NCI-H226 (cell line): ENCODE results near the gene TTR.
A peak's percentile ranks its signal among the peaks of the same experiment; 100 is the strongest.

Experiments used
- DNase-seq: peaks from one replicate; pipeline ENCODE4 v3.0.0-alpha.2; 2015

The TTR gene

DNA sequence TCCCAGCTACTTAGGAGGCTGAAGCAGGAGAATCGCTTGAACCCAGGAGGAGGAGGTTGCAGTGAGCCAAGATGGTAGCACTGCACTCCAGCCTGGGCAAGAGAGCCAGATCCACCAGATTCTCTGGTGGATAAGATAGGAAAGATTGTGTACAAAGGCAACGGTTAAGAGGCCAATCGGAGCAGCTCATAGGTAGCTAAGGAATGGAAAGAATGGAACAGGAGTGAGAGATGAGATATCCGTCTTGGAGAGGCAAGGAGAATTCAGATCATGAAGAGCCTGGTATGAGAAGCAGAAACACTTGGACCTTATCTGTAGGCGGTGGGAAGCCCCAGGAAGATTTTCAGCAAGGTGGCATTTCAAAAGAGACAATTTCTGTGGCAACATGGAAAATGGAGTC is 27.1 kb downstream of the TTR start:
- DNase-seq, result no peak

DNA sequence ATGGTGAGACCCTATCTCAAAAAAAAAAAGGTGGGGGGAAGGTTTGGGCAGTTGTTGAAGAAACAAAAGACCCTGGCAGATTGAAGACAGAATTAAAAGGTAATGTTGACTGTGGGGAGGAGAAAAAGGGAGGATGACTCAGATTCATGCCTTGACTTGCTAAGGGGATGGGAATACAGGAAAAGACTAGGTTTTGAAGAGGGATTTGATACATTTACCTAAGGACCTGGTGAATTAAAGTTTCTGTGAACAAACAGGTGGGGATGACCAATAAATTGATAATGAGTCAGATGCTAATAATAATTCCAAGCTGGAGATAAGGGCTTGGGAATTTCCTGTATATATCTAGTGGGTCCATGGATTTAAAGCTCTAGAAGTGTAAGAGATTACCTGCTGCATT is 27.6 kb downstream of the TTR start:
- DNase-seq, result no peak

DNA sequence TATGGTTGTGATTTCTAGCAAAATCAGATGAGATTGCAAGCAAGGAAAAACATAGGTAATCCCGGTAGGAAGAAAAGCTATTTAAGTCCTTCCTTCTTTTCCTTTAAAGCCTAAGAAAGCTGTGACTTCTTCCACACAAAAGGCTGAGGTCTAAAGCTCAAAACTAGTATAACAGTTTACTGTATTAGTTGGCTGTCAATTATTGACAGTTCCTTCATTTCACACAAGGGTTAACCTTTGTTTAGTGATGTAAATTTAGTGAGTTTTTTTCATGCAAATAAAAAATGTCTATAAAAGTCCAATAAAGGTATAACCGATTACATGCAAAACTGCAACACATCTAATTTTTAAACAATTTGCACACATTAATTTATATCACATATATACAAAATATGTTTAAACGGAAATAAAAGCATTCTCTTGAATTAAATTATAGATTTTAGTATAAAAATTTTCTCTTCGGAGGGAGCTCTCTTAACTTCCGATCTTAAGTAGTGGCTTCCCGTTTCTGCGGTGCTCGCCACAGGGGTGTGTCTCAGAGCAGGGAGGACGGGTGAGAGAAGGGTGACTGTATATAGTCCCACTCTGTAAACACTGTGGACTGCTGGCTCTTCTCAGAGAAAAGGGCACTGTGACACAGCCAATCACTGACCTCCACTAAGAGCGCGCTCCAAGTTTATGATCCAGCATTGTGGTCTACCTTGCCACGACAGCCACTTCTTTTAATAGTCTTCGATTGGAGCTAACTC is 33.4 kb downstream of the TTR start:
- no peak for DNase-seq

DNA sequence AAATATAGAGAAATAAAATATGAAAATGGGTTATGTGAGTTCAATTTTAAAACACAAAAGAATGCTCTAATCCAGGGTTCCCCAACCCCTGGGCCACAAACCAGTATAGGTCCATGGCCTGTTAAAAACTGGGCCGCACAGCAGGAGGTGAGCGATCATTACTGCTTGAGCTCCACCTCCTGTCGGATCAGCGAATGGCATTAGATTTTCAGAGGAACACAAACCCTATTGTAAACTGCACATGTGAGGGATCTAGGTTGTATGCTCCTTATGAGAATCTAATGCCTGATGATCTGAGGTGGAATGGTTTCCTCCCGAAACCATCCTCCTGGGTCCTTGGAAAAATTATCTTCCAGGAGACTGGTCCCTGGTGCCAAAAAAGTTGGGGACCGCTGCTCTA is 34.7 kb downstream of the TTR start:
- no peak for DNase-seq

DNA sequence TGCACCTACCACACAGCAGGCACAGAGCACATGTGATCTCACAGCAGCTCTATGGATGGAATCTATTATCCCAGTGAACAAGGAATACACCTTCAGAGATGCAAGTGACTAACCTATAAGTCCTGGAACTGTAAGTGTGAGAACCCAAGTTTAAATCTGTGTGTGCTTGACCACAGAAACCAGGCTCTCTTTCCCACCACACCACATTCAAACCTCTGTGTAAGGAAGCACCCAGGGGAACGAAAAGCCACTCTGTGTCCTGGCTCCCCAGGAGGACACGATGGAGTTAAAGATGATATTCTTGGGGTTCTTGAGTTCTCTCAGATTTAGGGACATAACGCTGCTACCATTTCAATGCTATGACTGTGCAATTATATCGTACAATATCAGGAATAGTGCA is 38.9 kb downstream of the TTR start:
- DNase-seq, result no peak

DNA sequence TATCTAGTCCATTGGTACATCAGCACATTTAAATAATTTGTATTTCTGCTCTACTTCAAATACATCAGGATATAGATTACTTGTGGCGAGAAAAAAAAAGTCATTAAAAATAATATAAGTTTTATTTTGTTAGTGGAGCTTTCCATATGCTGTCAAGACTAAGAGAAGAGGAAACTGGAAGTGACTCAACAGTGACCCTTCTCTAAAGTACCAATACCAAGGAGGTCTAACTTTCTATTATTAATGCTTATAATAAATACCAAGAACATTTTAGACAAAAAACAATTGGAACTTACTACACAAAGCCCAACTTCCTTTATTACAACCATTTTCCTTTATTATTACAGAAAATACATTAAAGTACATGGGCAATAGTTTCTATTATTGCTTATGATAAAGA is 39.8 kb downstream of the TTR start:
- DNase-seq, result no peak

DNA sequence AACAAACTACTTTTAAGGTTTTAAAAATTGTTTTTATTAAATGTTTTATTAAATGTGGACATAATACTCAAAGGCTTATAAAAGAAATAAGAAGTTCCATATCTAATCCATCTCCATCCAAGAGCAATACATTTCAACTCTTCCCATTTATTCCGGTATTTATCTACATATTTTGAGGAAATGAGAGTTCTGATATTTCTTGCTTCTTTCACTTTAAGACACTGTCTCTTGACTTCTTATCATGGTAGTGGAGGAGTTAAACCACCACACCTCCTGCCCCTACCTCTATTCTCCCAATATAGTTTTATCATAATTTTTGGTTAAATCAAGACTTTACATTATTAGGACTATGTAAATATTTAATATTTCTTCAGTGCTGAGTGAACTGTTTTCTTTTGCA is 40.7 kb downstream of the TTR start:
- no peak for DNase-seq

DNA sequence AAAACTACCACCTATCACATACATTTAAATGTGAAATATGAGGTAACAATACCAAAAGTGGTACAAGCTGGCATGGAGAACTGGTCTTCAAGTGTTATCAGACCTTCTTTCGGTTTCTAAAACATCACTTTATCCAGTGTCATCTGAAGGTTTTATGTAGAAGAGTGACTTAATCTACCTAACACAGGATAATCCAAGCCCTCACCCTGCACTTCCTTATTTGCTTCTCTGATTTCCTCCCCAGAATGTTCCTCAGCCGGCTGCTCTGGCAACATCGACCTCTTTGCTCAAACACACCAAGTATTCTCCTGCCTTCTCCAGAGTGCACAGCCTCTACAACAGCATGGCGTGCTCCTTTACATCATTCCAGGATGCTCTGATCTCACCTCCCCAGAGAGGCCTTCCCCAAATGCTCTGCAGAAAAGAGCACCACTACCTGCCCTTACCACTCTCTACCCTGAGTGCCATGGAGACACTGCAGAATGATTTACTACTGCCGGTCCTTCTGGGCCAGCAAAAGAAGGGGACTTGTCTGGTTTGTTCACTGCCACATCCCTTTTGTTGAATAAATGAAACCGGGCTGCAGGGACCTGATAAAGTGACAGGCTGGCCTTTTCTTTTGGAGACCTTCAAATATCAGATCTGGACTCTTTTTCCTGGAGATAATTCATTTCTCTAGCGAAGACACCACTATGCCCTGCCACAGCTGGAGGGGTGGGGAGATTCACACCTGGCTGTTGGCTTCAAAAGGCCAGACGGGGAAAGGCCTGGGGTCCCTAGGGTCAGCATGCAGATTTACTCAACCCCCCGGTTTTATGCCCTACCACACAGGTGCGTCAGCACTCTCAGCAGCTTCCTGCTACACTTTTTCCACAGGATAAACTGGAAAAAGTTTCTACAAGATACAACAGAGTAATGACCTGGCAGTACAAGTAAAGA is 42.0 kb downstream of the TTR start:
- no peak for DNase-seq

DNA sequence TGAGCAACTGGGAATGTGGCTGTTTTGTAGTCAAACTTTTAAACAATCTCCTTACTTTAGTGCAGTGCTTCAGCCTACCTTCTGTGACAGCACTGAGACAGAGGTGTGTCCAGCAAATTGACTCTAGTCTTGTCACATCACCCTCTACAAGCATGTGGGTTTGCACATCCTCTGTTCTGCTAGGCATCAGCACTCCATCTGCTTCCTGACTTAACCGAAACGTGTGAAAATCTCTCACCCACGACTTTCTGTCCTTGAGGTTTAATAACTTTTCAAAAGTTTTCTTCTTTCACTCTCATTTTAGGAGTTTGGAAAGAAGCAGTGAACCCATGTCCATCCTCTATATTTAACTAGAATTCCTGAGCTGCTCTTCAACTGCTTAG is 42.6 kb downstream of the TTR start:
- no peak for DNase-seq

DNA sequence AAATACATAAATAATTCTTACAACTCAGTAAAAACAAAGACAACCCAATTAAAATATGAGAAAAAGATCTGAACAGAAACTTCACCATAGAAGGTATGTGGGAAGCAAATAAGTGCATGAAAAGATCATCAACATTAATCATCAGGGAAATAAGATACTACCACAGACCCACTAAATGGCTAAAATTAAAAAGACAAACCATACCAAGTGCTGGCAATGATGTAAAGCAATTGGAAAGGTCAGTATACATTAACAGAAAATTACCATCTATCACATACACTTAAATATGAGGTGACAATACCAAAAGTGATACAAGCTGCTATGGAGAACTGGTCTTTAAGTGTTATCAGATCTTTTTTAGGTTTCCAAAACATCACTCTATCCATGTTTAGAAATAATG is 44.7 kb downstream of the TTR start:
- no peak for DNase-seq

DNA sequence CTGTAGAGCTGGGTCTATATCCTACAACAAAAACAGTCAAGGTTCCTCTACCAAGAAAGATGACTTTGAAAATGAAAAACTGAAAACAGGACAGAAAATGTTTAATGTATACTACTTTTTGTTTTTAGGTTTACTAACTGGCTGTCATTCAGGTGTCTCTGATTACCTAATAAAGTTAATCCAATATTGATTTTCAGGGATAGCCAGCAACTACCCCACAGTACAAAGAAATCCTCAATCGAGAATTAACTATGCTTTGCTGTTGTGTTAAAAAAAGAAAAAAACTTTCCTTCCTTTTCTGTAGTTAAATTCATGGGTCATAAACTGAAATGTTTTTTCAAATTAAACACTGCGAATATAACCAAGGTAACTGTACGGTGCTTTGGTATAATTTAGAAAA is 45.8 kb downstream of the TTR start:
- DNase-seq, result no peak

DNA sequence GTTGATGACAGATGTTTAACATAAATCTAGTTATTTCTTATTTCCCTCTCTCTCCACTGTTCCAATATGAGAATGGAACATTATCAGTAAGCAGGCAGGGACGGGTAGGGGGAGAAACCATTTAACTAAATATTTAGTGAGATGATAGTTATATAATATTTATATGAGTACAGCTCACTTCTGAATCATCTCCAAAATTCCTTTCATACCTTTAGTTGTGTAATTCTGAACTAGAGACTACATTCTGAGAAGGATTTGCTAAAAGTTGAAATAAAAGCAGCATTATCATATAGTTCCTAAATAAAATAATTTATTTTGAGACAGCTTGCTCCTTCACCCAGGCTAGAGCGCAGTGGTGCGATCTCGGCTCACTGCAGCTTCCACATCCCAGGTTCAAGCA is 51.3 kb downstream of the TTR start:
- DNase-seq, result peak; percentile 21

DNA sequence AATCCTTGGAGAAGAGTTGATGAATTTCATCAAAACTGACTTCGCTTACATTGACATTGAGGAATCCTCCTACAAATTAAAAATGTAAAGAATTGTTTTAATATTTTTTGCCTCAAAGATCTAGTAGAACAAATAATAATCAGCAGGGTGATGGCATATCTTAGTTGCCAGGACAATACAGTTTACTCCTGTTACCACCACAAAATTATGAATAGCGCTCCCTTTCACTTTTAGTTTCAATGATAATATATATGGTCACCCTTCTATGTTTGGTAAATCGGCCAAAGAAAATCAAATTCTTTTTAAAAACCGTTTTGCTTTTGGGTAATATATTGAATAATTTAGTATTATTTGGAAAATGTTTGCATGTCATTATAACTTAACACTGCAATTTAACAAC is 53.7 kb downstream of the TTR start:
- DNase-seq, result no peak

DNA sequence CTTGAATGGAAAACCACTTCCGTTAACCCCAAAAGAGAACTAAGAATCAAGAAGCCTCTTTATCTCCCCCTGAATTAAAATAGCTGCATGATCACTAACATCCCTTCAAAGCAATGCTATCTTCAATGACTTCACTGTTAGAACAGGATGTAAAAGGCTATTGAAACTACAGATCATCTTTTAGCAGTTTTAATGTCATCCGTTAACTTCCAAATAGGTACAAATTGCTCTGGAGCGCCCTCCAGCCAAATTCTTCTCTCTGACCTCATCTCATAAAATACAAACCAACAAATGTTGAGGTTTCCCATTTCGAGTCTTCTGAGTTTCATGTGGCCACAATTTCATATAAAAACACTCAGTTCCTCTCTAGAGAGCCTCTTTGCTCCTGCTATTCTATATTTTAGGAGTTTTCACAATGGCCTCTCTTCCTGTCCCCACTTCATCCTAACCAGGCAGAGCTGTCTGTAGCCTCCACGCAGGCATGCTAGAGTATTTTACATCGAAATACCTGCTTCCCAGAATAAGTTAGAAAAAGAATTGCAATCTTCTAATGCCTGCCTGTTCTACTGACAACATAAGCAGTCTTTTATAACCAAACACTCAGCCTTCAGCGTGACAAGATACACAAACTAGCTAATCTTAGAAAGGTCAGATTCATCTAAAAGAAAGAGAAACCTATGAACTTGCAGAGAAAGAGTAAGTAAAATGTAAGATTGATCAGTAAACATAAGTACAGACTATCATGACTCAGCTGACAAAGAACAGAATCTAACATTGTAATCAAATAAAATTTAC is 54.9 kb downstream of the TTR start:
- no peak for DNase-seq

DNA sequence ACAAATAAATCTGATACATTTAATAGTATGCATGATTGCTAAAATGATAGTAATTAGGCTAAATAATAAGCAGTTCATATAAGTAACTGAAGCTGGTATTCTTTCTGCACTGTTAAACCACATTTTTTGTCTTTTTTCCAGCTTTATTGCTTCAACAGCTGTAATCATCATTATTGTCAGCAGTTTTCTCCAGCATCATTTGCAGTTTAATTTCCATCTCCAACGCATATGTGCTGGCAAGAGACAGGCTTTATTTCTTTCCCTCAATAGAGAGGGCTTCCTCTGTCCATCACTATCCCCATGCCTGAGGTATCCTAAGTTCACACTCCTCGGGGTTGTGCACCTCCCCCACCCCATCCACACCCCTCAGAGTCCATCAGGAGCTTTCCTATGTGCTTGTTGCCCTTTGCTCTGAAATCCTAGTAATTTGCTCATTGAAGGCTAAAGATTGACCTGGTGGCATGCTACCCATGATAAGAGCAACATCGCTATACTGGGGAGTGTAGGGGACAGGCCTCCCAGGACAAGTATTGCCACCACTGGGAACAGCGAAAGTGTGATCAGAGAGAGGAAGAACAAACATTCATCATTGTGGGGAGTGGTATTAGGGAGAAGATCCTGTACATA is 55.6 kb downstream of the TTR start:
- DNase-seq, result no peak
